GM10266 (cell line): ENCODE measurements around the gene CRYZL1.
"Not testable (repeated sequence)": the region's sequence is repeated elsewhere in the genome, so short reads cannot be mapped to it uniquely, and the experiment has no call there.

ENCODE experiments used
- DNase-seq: peaks from one replicate; pipeline ENCODE4 v3.0.0; 2012; ENCODE audit errors: extremely low spot score
- TF ChIP-seq, protein P1 (sequence below): IDR thresholded peaks from 2 replicates; pipeline ENCODE4 v1.5.1; 2012; ENCODE audit warnings: mild to moderate bottlenecking, low read depth; ENCODE audit not compliant: control insufficient read depth, insufficient read depth; ENCODE audit errors: missing control alignments

The CRYZL1 gene

DNA sequence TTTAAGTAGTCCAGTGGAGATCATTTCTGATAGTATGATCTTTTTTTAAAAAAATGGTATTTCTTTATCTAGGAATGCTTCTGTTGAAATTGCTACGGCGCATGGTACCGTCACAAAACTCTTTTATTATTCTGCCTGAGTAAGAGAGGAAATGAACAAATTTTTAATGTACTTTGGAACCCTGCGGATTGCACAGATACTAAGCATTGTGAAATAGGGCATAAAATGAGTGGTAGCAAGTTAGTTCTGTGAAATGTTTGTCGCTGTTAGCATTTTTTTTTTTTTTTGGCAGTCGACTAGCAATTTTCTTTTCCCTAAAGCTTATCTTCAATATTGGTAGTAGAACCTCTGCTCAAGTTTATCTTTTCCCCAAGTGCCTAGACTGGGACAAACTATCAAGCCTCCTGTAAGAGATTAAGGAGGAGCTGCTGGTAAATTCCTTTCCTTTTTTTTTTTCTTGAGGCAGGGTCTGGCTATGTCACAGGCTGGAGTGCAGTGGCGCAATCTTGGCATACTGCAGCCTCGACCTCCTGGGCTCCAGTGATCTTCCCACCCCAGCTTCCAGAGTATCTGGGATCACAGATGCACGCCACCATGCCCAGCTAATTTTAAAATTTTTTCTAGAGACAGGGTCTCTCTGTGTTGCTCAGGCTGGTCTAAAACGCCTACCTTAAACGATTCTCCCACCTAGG, 3.0 kb upstream of the CRYZL1 start:
- TF ChIP-seq, protein P1, sequence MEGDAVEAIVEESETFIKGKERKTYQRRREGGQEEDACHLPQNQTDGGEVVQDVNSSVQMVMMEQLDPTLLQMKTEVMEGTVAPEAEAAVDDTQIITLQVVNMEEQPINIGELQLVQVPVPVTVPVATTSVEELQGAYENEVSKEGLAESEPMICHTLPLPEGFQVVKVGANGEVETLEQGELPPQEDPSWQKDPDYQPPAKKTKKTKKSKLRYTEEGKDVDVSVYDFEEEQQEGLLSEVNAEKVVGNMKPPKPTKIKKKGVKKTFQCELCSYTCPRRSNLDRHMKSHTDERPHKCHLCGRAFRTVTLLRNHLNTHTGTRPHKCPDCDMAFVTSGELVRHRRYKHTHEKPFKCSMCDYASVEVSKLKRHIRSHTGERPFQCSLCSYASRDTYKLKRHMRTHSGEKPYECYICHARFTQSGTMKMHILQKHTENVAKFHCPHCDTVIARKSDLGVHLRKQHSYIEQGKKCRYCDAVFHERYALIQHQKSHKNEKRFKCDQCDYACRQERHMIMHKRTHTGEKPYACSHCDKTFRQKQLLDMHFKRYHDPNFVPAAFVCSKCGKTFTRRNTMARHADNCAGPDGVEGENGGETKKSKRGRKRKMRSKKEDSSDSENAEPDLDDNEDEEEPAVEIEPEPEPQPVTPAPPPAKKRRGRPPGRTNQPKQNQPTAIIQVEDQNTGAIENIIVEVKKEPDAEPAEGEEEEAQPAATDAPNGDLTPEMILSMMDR = no peak

DNA sequence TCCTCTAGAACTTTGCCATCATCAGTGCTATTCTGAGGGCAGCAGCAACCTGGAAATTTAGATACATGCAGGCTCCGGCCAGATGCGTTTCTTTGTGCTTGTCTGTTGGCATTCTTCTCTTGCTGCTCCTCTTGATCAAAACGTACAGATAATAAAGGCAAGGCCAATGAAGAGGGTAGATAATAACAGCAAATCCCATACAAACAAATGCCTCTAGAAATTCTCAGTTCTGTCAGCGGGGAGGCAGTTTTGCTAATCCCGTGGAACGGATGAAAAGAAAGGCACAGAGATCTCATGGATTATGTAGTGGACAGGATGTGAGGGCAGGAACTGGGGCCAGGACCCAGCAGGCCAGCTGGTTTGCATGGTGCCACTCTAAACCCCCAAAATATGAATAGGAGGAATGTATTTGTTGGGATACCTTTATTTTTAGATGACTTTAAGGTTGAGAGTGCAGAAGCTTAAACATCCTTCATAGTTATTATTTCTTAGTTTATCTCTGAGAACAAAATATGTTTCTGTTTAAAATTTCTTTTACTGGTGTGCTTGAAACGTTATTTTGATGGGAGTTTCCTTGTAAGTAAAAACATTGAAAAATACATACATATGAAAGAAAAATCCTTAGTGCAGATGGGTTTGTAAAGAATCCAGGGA, 2.2 kb upstream of the CRYZL1 start:
- TF ChIP-seq, protein P1 = no peak
- no peak for DNase-seq

More for the DNA sequence above, 3.0 kb upstream of the CRYZL1 start:
- no peak for DNase-seq

DNA sequence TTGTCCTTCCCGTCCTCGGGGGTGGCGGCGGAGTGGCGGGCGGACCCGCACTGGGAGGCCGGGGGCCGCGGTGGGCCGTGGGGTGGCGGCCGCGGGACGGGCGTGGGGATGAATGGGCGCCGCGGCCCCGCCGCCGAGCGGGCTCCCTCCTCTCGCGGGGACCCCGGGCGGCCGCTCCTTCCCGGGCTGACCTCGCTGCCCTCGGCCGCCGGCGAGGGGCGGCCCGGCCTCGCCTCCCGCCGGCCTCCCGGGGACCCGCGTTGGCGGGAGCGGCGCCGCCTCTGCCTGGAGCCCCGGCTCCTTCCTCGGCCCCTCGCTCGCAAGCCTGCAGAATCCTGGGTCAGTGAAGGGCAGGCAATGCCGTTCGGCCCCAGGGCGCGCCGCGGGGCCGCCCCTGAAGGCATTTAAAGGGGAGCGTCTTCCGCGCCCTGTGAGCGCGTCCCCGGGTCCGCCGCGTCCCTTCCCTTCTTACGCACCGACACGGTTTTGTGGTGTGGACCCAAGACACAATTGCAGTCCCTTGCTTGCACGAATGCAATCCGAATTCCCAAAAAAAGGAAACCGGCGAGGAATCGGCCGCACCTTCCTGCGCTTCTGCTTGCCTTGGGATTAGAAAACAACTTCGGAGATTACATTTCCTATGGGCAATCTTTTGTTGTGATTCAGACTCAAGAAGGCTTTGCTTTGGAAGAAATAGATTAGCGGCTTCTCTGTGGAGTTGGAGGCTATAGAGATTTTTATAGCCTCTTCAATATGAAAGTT, 1.5 kb upstream of the CRYZL1 start:
- DNase-seq = peak; percentile 40
- TF ChIP-seq, protein P1 = no peak

DNA sequence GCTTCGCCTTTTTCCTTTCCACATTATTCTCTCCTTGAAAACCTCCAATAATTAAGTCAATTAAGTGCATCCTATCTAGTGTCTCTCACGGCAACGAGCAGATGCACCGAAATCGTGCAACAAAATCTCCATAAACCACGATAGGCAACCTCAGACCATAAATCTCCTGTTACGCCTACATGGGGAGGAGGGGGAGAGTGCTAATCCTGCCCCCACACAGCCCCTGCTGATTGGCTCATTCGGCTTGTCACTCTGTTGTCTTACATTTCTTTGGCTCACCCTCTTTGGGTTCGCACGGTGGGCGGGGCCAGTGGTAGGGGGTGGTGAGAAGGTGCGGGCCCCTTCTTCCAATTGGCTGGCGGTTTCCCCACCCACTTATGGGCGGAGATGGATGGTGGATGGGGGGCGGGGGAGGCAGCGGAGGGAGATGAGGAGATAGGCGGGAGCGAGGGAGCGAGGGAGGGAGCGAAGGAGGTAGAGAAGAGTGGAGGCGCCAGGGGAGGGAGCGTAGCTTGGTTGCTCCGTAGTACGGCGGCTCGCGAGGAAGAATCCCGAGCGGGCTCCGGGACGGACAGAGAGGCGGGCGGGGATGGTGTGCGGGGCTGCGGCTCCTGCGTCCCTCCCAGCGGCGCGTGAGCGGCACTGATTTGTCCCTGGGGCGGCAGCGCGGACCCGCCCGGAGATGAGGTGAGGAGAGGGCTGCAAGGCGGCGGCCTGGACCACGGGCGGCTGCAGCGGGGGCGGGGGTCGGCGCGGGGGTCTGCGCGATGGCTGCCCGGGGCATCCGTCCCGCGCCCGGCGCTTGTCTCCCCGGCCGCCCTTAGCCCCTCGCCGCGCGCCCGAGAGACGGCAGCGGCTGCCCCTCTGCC, 720 bp upstream of the CRYZL1 start, which contains the start of gene ITSN1:
TSS of gene ITSN1 (plus strand) at position 475 of the 869 bp plus-strand sequence. CDS start 76,328 bp downstream, outside the sequence.
- TF ChIP-seq, protein P1 = no peak
- DNase-seq = peak; percentile 98

DNA sequence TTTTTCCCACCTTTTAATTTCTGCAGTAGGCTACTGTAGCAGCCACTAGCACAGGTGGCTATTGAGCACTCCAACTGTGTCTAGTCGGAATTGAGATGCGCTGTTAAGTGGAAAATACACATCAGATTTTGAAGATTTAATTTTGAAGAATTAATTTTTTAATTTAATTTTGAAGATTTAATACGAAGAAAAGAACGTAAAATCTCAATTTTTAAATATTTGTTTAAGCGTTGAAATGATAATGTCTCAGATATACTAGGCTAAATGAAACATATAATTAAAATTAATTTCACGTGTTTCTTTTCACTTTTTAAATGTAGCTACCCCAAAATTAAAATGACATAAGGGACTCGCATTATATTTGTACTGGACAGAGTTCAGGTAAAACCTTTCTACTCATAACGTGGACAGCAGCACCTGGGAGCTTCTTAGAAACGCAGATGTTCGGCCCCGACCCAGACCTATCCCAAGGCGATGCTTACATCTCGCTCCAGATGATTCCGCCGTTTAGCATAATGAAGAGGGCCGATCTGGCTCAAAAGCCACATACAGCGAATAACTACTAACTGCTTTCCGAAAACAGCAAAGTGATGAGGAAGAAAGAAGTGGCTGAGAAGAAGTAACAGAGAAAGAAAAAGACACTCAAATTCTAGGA, 717 bp downstream of the CRYZL1 start:
- TF ChIP-seq, protein P1 = no peak
- no peak for DNase-seq

DNA sequence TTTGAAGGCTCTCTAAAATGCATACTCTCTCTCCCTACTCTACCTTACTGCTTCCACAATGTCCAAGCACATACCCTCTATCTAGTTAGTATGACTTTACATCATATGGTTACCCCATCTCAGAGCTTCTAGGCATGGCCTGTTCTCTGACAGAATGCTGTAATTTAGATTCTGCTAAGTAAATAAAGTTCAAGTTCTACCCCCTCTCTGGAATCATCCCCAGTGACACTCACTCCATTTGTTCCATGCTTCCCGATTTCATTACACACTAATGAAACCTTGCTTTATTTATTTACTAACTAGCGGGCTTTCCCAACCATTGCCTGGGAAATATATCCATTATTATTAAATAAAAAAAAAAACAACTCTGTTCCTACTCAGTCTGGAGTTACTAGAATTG, 7.3 kb downstream of the CRYZL1 start:
- DNase-seq = no peak
- TF ChIP-seq, protein P1 = no peak

DNA sequence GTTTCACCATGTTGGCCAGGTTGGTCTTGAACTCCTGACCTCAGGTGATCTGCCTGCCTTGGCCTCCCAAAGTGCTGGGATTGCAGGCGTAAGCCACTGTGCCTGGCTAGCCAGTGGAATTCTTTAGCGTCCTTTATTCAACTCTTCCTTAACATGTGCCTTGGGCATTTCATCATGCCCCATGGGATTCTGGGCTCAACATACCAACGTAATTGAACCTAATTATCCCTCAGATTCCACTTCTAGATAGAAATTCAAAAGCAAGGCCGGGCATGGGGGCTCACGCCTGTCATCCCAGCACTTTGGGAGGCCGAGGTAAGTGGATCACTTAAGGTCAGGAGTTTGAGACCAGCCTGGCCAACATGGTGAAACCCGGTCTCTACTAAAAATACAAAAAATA, 15.4 kb downstream of the CRYZL1 start:
- DNase-seq = not testable (repeated sequence)
